ENCODE data around the gene SLC46A2. TPM values are rescaled to one million over a fixed set of nuclear protein-coding genes. Genes with fewer than 3 reads are reported as not detected.
A peak's percentile ranks its signal among the peaks of the same experiment; 100 is the strongest.

Gene SLC46A2
- total and polyA plus RNA-seq, 9 of the 15 experiments (the other 6 are each of a cell fraction or from before 2014, with no cell fraction given), result not detected

- TF ChIP-seq, protein P1, sequence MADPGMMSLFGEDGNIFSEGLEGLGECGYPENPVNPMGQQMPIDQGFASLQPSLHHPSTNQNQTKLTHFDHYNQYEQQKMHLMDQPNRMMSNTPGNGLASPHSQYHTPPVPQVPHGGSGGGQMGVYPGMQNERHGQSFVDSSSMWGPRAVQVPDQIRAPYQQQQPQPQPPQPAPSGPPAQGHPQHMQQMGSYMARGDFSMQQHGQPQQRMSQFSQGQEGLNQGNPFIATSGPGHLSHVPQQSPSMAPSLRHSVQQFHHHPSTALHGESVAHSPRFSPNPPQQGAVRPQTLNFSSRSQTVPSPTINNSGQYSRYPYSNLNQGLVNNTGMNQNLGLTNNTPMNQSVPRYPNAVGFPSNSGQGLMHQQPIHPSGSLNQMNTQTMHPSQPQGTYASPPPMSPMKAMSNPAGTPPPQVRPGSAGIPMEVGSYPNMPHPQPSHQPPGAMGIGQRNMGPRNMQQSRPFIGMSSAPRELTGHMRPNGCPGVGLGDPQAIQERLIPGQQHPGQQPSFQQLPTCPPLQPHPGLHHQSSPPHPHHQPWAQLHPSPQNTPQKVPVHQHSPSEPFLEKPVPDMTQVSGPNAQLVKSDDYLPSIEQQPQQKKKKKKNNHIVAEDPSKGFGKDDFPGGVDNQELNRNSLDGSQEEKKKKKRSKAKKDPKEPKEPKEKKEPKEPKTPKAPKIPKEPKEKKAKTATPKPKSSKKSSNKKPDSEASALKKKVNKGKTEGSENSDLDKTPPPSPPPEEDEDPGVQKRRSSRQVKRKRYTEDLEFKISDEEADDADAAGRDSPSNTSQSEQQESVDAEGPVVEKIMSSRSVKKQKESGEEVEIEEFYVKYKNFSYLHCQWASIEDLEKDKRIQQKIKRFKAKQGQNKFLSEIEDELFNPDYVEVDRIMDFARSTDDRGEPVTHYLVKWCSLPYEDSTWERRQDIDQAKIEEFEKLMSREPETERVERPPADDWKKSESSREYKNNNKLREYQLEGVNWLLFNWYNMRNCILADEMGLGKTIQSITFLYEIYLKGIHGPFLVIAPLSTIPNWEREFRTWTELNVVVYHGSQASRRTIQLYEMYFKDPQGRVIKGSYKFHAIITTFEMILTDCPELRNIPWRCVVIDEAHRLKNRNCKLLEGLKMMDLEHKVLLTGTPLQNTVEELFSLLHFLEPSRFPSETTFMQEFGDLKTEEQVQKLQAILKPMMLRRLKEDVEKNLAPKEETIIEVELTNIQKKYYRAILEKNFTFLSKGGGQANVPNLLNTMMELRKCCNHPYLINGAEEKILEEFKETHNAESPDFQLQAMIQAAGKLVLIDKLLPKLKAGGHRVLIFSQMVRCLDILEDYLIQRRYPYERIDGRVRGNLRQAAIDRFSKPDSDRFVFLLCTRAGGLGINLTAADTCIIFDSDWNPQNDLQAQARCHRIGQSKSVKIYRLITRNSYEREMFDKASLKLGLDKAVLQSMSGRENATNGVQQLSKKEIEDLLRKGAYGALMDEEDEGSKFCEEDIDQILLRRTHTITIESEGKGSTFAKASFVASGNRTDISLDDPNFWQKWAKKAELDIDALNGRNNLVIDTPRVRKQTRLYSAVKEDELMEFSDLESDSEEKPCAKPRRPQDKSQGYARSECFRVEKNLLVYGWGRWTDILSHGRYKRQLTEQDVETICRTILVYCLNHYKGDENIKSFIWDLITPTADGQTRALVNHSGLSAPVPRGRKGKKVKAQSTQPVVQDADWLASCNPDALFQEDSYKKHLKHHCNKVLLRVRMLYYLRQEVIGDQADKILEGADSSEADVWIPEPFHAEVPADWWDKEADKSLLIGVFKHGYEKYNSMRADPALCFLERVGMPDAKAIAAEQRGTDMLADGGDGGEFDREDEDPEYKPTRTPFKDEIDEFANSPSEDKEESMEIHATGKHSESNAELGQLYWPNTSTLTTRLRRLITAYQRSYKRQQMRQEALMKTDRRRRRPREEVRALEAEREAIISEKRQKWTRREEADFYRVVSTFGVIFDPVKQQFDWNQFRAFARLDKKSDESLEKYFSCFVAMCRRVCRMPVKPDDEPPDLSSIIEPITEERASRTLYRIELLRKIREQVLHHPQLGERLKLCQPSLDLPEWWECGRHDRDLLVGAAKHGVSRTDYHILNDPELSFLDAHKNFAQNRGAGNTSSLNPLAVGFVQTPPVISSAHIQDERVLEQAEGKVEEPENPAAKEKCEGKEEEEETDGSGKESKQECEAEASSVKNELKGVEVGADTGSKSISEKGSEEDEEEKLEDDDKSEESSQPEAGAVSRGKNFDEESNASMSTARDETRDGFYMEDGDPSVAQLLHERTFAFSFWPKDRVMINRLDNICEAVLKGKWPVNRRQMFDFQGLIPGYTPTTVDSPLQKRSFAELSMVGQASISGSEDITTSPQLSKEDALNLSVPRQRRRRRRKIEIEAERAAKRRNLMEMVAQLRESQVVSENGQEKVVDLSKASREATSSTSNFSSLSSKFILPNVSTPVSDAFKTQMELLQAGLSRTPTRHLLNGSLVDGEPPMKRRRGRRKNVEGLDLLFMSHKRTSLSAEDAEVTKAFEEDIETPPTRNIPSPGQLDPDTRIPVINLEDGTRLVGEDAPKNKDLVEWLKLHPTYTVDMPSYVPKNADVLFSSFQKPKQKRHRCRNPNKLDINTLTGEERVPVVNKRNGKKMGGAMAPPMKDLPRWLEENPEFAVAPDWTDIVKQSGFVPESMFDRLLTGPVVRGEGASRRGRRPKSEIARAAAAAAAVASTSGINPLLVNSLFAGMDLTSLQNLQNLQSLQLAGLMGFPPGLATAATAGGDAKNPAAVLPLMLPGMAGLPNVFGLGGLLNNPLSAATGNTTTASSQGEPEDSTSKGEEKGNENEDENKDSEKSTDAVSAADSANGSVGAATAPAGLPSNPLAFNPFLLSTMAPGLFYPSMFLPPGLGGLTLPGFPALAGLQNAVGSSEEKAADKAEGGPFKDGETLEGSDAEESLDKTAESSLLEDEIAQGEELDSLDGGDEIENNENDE (IDR thresholded peaks at IDR 0.05; ENCODE audit: low read depth, low read length), result no peak
- TF ChIP-seq CEBPB (tag; IDR thresholded peaks at IDR 0.05) (peak; percentile 73), SPI1 (IDR thresholded peaks at IDR 0.05; ENCODE audit: borderline replicate concordance, low read depth, low read length) (peak; percentile 97), GABPA (tag; conservative IDR thresholded peaks at IDR 0.05; ENCODE audit: low read depth) (no peak), ZBTB34 (CRISPR knock-in tag; IDR thresholded peaks at IDR 0.05) (no peak)
- TF ChIP-seq, protein P2, sequence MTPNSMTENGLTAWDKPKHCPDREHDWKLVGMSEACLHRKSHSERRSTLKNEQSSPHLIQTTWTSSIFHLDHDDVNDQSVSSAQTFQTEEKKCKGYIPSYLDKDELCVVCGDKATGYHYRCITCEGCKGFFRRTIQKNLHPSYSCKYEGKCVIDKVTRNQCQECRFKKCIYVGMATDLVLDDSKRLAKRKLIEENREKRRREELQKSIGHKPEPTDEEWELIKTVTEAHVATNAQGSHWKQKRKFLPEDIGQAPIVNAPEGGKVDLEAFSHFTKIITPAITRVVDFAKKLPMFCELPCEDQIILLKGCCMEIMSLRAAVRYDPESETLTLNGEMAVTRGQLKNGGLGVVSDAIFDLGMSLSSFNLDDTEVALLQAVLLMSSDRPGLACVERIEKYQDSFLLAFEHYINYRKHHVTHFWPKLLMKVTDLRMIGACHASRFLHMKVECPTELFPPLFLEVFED (CRISPR knock-in tag; conservative IDR thresholded peaks at IDR 0.05), result no peak
Observed at GRCh38 chr9:112858625-112859147, 32.0 kb downstream of the SLC46A2 start (continued).
